Activated CD4-positive, alpha-beta T cell treated with anti-CD3 and anti-CD28 coated beads for 48 hours (primary cell): ENCODE measurements around the gene RBPJ.
A peak's percentile ranks its signal among the peaks of the same experiment; 100 is the strongest.
"Not testable (repeated sequence)": the region's sequence is repeated elsewhere in the genome, so short reads cannot be mapped to it uniquely, and the experiment has no call there.

Source experiments
- DNase-seq: peaks from one replicate; pipeline ENCODE4 v3.0.0-alpha.2; 2020

The RBPJ gene

DNA sequence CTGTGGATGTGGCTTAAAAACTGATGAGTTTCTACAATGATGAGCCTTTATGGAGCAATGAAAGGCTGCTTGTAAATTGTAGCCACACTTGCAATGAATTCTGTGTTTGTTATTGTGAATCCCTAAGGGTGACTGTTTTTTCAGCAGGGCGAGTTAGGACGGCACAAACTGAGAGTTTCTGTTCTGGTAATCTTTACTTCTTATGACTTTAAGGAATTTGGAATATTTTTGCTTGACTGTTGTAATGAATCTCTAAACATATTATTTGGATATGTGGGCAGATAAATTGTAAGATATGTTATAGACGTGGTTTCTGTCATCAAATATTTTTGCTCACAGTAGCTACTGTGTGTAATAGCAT lies 22.2 kb downstream of the RBPJ start:
- DNase-seq: no peak

DNA sequence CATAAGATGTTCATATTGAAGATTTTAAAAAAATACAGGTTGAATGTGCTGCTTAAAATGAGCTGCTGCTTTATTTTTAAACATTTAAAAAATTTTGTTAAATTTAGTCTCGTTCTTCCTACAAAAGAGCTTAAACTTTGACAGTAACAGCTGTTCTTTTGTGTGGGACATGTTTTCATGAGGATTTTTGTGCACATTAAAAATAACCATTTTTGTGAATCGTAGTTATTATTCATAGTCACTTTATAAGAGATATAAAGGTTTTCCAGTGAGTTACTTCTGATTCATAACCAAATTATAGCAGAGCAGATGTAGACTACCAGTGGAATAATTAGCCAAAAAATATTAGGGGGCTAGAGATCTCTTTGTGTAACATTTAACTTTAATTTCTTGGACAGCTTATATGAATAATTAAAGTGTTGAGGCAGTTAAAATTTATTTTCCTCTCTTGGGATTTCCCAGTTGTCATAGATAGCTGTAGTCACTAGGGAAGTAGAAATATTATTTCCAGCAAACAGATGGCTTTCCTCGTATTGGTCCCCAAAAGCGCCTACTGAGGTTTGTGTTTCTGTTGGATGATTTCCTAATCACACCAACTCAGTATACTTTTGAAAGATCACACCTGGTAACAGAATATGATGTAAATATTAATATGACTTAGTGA lies 24.2 kb downstream of the RBPJ start:
- no peak for DNase-seq

DNA sequence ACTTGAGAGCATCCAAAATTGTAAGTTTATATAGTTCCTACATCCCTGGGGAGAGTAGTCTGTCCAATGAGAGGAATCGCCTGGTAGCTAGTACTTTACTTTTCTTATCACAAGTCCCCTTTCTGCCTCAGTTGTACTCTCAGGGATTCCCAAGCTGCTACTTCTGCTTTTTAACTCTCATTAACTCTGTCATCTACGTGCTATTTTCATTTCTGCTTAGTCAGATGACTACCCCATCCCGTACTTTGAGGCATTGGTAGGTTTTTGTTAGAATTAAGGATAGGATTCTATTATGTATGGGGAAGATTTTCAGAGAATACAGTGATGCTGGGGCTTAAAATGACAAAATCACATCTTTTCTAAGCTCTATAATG lies 24.7 kb downstream of the RBPJ start:
- DNase-seq: no peak

DNA sequence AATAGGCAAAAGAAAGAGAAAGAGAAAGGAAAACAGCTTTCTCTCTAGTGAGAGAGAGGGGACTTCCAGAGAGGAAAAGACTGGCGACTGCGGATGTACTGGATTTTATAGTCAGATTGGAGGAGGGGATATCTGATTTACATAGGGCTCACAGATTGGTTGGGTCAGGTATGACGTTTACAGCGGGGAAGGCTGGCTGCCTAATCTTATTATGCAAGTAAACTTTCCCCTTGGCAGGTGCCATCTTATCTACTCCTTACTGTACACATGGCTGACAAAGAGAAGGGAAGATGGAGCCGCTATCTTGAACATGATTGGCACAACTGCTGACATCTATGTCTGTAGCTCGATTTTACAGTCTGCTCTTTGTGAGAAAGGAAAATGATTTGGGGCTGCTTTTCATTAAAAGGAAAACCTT lies 25.4 kb downstream of the RBPJ start:
- DNase-seq: no peak

DNA sequence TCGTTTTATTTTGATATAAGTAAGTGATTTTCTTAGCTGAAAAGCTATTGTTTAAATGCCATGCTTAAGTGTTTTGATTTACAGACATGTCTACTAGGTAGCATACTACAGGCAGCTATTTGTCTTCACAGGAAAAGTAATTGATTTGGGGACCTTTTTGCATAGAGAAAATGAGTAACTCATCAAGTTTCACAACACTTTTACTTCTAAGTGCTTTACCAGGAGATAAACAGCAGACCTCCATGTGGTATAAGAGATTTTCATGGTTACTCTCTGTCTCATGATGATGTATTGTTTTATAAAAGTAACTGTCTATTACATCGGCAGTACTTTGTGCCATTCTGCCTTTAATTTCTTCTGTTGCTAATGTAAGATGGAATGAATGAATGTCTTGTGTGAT lies 28.7 kb downstream of the RBPJ start:
- no peak for DNase-seq

DNA sequence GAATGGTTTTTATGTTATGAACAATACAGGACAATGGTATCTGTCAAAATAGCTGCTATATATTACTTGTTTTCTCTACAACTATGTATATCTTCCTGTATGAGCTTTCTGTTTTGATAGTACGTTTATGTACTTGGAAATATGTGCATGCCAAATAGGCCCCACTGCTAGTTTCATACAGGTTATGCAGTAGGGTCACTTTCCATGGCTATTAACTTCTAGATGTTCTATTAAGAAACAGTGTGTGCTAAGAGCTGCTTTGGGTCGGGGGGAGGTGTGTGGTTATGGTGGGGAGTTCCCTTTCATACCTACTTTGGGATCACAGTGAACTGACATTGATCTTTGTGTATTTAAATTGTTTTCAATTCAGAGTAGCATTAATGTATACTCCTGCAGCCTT lies 30.9 kb downstream of the RBPJ start:
- no peak for DNase-seq

DNA sequence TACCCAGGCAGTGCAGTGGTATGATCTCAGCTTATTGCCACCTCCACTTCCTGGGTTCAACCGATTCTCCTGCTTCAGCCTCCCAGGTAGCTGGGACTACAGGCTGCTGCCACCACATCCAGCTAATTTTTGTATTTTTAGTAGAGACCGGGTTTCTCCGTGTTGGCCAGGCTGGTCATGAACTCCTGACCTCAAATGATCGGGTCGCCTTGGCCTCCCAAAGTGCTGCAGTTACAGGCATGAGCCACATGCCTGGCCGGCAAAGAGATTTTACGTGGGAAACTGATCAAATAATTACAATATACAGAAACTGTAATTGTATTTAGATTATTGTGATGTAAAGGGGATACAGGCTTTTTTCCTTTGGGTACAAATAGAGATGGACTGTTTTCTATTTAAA lies 33.7 kb downstream of the RBPJ start:
- DNase-seq: no peak

DNA sequence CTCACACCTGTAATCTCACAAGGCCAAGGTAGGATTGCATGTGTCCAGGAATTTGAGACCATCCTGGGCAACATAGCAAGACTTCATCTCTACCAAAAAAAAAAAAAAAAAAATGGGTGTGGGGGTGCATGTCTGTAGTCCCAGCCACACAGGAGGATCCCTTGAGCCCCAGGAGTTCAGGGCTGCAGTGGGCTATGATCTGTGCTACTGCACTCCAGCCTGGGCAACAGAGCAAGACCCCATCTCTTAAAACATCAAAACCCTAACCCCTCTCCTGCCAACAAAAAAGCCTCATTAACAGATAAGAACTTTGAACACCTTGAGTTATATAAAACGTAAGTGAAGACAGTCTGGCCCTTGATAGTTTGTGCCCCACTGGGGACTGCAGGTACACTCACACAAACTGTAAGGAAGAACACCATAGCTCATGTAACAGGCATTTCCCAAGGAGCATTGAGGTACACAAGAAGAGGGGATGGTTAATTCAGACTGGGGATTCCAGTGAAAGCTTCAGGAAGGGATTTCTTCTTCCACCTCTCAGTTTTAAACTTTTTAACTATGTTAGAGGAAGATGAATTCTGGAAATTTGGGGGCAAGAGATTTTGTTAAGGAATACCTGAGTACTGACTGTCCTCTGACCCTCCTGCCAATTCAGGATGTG lies 34.7 kb downstream of the RBPJ start:
- DNase-seq: no peak

DNA sequence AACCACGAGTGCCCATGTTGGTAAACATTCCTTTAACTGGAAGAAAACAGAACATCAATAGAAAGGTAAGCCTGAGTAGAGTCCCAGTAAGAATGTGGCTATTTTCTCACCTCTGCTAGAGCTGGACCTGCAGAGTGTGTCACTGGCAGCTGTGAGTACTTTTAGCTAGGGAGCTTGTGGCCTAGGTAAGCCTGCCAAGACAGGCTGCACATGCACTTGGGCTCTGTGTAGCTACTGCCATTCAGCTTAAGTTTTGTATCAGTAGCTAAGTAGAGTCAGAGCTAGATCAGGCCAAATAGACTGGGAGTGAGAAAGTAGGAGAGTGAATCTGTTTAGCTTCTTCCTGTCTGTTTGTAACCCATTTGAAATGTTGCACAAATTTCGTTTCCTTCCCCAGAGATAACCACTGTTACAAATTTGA lies 35.3 kb downstream of the RBPJ start:
- no peak for DNase-seq

DNA sequence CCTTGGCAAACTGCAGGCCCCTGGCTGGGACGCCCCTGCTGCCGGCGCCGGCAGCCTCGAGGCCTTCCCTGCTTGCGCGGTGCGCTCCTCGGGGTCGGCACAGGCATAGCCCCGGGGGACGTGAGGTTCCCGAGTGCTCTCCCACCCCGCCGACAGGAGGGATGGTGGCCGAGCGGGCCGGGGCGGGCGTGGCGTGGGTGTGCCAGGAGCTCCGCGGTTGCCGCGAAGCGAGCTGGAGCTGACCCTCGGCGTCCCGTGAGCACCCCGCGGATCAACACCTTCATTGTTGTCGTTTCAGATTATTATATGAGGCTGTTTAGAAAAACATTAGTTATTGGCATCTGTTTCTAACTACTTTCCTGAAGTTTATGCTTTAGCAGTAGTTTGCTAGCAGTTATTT lies 38.7 kb downstream of the RBPJ start:
- not testable (repeated sequence) for DNase-seq

DNA sequence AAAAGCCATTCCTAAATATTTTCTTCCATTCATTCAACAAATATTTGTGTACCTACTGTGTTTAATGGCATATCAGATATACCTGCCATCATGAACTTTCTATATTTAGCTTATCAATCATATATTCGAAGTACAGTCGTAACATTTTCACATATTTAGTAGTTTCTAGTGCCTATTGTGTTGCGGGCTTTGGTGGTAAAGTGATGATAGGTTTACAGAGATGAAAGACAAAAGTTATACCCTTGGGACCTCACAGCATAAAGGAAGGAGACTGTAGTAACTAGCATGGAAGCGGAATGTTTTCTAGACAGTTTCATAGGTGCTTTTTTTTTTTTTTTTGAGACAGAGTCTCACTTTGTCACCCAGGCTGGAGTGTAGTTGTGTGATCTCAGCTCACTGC lies 39.5 kb downstream of the RBPJ start:
- no peak for DNase-seq

DNA sequence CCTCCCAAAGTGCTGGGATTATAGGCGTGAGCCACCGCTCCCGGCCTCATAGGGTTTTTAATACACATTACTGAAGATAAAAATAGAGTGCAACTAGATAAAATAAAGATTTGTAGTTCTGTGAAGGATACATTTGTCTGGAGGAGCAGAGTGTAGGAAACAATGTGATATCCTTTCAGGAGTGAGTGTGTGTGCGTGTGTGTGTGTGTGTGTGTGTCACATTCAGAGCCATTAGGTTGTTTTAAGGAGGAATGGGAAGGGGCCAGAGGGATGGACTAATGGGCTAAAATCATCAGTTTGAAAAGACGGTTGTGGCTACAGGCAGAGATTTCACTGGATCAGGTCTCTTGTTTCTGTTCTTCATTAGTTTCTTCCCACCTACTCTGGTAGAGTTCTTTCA lies 40.0 kb downstream of the RBPJ start:
- no peak for DNase-seq

DNA sequence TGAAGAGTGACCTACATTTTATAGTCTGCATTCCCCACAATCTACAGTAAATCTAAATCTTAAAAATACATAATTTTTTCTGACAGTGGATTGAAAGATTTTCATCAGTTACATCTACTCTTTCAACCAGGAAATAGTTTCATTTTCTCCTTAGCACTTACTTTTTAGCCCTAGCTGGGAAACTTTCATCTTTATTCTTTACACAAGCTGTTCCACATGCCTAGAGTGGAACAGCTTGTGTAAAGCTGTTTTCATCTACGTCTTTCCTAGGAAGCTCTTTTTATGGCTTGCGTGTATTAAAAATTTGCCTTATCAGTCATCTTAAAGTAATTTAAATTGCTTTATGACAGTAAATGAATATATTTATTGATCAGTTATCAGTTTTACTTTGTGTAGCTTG lies 40.5 kb downstream of the RBPJ start:
- DNase-seq: no peak

DNA sequence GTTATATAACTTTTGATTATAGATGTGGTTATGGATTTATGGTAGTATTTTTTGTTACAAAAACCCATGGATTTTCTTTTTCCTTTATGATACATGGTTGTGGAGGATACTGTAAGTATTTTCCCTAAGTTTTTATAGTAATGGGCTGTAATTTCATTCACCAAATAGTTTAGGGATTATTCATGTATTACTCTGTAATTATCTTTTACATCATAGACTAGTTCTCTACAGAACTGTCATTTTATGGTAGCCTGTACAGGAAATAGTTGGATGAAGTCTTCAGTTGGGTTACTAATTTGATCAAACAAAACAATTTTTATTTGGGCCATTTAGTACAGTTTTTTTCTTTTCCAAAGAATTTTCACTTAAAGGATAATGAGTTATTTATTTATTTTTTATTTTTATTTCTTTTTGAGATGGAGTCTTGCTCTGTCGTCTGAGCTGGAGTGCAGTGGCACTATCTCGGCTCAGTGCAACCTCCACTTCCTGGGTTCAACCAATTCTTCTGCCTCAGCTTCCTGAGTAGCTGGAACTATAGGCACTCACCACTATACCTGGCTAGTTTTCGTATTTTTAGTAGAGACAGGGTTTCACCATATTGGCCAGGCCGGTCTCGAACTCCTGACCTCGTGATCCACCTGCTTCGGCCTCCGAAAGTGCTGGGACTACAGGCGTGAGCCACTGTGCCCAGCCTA lies 42.1 kb downstream of the RBPJ start:
- DNase-seq: no peak

DNA sequence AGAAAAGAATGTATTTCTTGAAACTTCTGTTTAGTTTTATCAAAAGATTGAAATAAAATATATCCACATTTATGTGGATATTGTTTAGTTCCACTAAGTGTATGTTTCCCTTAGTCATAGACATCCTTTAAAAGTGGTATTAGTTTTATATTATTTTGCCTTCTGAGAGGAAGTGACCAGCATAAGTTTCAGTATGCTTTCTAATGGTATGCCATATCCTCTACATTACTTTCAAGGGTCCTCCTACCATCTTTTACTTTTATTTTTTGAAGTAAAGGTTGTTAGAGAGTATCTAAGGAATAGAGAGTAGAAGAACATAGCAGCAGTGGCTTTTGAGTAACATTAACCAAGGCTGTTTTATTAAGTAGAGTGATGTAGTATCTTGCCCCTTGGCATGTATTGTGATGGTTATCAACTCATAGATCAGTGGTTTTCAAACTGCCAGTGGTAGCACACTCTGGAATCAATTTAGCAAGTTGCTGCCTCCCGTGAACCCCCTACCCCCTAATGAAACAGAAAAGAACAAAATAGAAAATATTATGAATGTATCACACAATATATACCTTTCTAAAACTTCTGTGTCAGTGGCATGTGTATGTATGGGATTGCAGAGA lies 44.8 kb downstream of the RBPJ start:
- DNase-seq: no peak

DNA sequence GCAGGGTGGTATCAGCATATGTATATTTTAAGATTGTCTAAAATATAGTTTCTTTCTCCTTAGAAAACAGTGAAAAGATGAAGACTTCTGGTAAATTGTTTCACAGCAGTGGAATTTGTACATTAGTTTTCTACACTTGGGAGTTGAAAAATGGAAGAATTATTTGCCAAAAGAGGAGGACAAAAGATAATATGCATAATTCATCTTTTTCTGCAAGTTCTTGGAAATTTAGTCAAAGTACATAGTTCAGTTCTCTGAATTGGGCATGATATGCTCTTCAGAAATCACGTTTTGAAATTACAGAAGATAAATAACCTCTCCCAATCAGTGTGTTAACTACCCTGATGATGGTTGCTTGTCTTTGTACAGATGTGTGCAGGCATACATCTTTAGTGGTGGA lies 47.0 kb downstream of the RBPJ start:
- DNase-seq: no peak

DNA sequence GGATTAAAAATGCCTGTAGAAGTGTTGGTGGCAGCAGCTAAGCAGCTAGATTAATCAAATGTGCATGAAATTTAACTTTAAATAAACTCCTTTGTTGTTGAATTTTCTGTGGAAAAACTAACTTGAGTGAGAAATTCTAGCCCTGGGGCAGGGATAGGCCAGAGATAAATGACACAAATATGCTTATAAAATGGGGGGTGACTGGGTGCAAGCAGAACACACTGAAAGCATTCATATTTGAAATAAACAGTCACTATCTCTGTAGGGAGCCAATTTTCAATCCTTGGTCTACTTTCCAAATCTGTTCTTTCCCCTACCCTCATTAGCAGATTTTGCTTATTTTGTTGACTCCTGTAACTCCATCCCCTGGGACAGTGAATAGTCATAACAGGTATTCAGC lies 47.9 kb downstream of the RBPJ start:
- no peak for DNase-seq

DNA sequence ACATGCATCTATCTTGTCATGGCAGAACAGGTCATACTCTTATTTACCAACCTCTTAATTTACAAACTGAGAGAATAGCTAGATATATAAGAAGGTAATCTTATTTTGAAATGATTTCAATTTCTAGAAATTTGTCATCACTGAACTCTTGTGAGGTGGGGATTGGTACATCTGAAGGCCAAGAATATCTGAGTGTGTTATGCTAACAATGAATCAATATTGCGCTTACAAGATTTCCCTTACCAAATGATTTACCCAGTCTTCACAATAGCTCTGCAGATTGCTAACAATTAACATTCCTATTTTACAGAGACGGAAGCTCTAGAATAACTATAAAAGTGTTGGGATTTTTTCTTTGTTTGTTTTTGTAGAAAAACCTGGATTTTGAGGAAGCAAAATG lies 48.3 kb downstream of the RBPJ start:
- no peak for DNase-seq

DNA sequence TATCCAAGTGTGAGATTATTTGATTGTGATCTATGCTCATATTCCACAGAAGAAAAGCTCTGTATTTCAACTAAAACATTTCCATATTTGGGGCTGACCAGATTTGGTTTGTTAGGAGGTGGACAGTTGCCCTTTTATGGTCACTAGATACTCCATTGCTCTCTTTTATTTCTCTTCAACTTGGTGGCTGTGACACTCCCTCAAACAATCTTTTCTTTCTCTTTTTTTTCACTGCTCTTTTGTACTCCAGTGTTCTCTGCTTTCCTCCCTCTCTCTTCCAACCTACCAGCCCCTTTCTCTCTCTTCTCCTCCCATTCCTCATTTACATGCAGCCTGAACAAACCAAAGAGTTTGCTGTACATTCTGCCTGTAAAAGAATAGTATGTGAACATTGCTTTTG lies 48.8 kb downstream of the RBPJ start:
- DNase-seq: no peak

DNA sequence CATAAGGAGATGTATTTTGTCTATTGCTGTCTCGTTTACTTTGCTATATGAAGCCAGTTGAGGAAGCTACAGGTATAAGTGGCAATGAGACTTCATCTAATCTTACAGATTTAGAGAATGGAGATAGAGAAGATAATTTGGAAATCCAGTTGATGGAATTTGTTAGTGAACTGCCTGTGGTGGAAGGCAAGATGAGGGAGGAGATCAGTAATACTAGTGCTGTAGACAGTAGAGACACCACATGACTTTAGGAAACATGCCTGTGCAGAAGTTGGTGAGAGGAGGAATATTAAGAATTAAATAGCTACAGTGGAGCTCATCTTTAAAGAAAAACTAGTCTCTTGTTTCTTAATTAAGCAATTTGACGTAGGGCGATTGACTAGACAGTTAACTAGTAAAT lies 51.3 kb downstream of the RBPJ start:
- DNase-seq: no peak

DNA sequence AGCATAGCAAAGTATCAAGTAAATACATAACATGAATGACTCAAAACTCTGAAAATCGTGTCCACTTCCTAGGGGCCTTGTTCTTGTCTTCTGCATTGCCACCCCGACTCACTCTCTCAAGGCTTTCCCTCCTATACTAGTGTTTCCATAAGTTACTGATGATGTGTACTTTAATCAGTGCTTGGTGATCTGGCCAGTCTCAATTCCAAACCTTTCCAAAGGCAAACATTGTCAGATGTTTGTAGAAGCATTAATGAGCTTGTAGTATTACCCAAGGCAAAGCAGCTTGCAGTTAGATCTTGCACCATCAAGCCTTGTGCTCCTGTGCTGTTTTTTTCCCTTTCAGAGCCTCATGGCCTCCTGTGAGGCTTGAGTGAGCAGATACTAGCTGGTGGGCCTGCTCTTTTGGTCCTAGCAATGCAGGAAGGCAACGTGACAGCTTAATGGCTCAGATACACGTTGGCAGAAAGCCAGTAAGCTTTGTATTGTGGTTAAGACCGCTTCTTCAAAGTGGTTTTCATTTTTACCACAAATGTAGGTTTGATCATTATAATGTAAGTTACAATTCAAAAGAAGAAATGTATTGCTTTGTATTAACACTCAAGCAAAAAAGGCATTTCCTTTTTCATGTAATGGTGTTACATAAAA lies 51.8 kb downstream of the RBPJ start:
- peak; percentile 42 for DNase-seq

DNA sequence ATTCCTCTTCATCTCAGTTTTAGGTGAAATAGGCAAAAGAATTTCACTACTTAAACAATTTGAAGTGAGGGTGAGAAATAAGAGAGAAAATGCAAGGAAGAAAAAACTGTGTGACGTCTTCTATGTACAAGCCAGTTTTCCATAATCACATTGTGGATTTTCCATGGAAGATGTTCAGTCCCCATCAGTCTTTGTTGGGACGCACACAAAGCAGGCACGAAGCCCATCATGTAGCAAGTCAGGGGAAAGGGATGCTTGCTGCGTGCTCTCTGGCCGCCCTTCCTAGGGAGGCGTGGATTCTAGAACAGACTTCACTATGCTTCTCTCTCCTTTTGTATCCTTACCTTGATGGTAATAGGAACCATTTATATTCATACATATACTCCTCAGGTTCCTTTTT lies 54.7 kb downstream of the RBPJ start:
- no peak for DNase-seq
